Erythroblast (primary cell): ENCODE measurements around the gene YPEL3.

Source experiments
- GATA1 ChIP-seq: IDR thresholded peaks from 2 replicates; pipeline ENCODE4 v1.6.1; 2011; ENCODE audit warnings: low read depth, mild to moderate bottlenecking, control low read depth, low read length, moderate library complexity
- POLR2A ChIP-seq: IDR thresholded peaks from 2 replicates; pipeline ENCODE4 v1.6.1; 2011; ENCODE audit warnings: mild to moderate bottlenecking, low read length

GRCh38 chr16:30139583-30140481 lies 43.8 kb upstream of the YPEL3 start:
- no peak for TF ChIP-seq POLR2A
- TF ChIP-seq GATA1: no peak
